Suppressor macrophage treated with lipopolysaccharide for 4 hours (primary cell): ENCODE measurements around the gene SSH2.
A peak's percentile ranks its signal among the peaks of the same experiment; 100 is the strongest.
"Not testable (repeated sequence)": the region's sequence is repeated elsewhere in the genome, so short reads cannot be mapped to it uniquely, and the experiment has no call there.

Experiments used
- DNase-seq: peaks from one replicate; pipeline ENCODE4 v3.0.0-alpha.2; 2020

The SSH2 gene

GRCh38 chr17:29870836-29871465 is 59.1 kb downstream of the SSH2 start:
- no peak for DNase-seq

DNA sequence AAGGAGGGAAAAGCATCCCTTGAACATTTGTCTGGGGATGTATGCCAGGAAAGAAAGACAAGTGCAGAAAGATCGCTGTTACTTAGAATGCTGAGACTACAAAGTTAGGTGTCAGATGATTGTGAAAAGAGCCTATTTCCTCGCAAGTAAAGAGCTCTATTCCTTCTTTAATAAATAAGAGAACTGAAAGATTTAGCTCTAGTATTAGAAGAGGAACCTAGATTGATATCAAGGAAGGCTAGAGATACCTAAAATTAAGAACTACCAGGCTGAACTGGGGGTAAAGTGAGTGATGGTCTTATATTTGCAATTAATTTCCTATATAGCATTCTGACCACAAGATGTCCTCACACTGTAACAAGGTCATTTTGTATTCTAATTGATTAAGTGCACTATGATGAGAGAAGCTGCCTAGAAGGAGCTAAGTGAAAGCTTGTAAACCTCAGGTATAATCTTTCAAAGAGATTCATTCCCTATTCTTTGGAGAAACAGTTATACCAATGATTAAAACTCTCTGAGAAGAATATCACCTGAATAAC is 62.3 kb downstream of the SSH2 start:
- DNase-seq, result no peak

DNA sequence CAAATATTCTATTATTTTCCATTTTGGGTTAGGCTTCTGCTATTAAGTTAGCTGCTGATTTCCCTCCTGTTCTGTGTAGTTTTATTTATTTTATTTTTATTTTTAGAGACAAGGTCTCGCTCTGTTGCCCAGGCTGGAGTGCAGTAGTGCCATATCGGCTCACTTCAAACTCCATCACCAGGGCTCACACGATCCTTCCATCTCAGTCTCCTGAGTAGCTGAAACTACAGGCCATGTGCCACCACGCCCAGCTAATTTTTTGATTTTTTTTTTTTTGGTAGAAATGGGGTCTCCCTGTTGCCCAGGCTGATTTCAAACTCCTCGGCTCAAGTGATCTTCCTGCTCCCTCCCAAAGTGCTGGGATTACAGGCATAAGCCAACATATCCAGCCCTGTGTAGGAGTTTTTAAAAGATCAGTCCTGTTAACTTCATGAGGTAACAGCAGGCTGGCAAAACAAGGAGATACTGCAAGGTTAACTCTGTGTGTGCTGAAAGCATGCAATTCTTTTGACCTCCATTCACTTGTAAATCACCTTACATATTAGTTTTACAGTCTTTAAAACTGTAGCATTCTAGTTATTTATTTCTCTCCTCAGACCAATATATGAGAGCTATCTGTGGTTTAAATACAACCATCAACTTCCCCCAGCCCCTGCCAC is 63.2 kb downstream of the SSH2 start:
- DNase-seq, result no peak

DNA sequence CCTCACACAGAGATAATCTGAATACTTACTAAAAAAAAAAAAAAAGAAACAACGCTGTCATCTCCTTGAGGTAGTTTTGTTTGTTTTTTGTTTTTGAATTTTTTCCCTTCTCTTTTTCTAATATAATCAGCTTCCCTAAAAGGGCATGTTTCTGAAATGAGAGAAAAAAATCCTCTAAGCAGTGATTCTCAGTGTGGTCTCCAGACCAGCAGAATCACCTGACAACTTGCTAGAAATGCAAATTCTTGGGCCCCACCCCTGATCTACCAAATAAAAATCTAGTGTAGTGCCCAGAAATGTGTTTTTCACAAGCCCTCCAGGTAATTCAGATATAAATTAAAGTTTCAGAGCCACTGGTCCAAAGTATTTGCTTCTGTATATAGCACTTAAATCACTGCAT is 65.4 kb downstream of the SSH2 start:
- no peak for DNase-seq

GRCh38 chr17:29864123-29864522 is 65.9 kb downstream of the SSH2 start:
- not testable (repeated sequence) for DNase-seq

- DNase-seq, result no peak
Observed at GRCh38 chr17:29862951-29863350, 67.1 kb downstream of the SSH2 start.

GRCh38 chr17:29862127-29862526 is 67.9 kb downstream of the SSH2 start:
- no peak for DNase-seq

- DNase-seq, result not testable (repeated sequence)
Observed at GRCh38 chr17:29859445-29859844, 70.6 kb downstream of the SSH2 start.

DNA sequence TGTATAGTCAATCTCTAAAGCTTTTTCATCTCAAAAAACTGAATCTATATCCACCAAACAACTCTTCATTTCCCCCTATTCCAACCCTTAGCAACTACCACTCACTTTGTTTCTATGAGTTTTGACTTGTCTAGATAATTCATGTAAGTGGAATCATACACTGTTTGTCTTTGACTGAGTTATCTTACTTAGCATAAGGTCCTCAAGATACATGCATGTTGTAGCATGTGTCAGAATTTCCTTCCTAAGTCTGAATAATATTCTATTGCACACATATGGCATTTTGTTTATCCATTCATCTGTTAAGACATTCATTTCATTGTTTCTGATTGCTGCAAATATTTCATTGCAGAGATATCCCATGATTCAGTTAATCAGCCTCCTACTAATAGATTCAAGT is 72.2 kb downstream of the SSH2 start:
- no peak for DNase-seq

GRCh38 chr17:29857105-29857504 is 72.9 kb downstream of the SSH2 start:
- not testable (repeated sequence) for DNase-seq

DNA sequence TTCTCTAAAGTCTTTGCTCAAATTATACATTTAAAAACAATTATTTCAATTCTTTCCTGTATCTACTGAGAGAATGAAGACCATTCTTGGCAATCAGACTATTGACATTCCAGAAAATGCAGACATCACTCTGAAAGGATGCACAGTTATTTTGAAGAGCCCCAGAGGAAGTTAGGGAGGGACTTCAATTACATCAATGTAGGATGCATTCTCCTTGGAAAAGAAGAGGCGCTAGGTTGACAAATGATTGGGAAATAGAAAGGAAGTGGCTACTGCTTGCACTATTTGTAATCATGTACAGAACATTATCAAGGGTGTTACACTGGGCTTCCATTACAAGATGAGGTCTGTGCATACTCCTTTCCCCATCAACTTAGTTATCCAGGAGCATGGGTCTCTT is 74.3 kb downstream of the SSH2 start:
- DNase-seq, result peak; percentile 45

DNA sequence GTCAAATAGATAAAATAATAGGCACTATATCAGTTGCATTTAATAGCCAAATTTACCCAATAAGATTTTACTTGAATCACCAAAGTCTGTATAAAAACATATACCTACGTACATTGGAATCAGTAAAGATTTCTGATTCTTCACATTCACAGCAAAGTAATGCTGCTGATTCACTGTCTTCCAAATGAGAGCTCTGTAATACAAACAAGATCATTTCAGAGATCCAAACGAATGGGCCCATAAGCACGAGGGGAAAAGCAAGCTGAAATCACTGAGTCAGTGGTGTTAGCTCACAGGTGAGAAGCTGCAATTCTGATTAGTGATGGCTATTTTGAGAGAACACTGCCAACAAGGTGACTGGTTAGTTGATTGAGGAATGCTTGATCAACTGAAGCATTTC is 81.3 kb downstream of the SSH2 start:
- no peak for DNase-seq

DNA sequence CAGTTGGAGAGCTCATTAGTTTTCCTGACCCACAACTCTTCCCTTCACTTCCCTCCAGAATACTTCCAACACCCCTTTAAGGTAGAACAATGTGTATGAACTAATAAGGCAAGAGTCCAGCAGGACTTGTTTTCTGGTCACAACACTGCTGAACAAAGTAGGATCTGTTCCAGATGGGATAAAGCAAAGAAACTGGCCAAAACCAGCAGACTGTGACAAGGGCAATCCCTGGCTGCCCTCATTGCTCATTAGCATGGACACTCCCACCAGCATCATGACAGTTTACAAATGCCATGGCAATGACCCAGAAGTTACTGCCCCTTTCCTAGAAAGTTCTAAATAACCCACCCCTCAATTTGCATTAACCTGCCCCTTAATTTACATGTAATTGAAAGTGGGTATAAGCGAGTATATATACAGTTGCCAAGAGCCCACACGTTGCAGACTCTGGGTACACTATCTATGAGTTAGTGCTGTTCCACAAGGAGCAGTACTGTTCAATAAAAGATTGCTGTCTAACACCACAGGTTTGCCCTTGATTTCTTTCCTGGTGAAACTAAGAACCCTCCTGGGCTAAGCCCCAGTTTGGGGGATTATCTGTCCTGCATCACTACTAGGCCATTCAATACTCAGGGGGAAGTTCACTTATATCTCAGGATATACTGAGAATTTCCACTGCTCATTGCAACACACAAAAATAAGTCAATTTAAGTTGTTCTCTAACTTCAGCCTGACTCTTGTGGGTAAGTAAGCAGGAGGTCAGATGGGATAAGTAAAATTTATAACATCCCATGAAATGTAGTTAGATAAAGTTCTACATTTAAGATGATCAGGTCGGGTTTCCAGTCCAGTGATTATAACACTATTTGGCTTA is 82.3 kb downstream of the SSH2 start:
- no peak for DNase-seq

DNA sequence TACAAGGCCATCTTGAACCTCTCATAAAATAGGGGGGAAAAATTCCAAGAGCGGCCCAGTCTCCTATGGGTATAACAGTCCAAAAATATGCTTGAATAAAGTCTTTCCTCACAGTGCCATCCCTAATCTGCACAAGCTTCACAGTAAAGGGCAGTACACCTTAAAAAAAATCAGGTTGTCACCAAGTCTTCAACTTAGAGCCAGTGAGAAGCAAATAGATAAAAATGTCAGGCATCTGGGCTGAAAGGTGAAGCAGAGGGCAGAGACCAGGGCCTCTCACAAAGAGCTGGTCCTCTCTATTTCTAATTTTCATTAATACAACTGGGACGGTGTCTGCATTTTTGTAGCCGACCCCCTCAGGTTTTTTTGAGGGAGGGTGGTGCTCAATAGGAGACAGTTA is 82.9 kb downstream of the SSH2 start:
- DNase-seq, result no peak

DNA sequence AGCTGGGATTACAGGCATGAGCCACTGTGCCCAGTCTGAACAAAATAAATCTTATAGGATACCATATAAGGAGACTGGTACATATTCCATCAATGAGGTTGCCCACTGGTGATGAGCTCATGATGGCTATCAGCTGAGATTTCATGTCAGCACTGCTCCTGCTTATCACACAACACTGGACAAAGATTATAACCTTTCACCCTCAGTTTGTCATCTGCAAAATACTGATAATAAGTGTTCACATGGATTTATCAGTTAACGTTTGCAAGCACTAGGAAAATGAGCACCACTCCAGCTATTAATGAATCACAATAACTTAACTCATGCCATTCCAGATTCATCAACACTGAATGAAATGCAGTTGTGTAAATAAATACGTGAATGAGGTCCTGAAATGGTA is 83.7 kb downstream of the SSH2 start:
- no peak for DNase-seq

- DNase-seq, result no peak
Observed at GRCh38 chr17:29844339-29845048, 85.5 kb downstream of the SSH2 start.

- peak; percentile 29 for DNase-seq
Observed at GRCh38 chr17:29840884-29841283, 89.1 kb downstream of the SSH2 start.

- DNase-seq, result no peak
Observed at GRCh38 chr17:29839656-29840055, 90.4 kb downstream of the SSH2 start.

DNA sequence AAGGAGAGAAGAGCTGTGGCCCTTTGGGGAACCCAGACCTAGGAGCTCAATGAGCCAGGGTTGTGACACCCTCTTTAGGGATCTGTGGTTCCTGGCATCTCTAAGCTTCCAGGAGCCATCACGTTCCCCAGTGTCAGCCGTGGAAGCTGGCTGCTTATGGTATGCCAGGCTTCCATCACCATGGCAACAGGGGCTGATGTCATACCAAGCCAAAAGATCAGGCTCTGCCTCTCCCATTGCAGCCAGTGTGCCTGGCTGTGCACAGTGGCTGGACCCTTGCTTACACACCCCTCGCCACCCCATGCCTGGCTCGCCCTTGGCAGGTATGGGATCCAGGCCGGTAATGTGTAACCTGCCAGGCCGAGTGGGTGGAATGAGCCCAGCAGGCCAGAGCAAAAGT is 91.1 kb downstream of the SSH2 start:
- no peak for DNase-seq

GRCh38 chr17:29837531-29837930 is 92.5 kb downstream of the SSH2 start:
- DNase-seq, result no peak

GRCh38 chr17:29836643-29837042 is 93.4 kb downstream of the SSH2 start:
- DNase-seq, result no peak

DNA sequence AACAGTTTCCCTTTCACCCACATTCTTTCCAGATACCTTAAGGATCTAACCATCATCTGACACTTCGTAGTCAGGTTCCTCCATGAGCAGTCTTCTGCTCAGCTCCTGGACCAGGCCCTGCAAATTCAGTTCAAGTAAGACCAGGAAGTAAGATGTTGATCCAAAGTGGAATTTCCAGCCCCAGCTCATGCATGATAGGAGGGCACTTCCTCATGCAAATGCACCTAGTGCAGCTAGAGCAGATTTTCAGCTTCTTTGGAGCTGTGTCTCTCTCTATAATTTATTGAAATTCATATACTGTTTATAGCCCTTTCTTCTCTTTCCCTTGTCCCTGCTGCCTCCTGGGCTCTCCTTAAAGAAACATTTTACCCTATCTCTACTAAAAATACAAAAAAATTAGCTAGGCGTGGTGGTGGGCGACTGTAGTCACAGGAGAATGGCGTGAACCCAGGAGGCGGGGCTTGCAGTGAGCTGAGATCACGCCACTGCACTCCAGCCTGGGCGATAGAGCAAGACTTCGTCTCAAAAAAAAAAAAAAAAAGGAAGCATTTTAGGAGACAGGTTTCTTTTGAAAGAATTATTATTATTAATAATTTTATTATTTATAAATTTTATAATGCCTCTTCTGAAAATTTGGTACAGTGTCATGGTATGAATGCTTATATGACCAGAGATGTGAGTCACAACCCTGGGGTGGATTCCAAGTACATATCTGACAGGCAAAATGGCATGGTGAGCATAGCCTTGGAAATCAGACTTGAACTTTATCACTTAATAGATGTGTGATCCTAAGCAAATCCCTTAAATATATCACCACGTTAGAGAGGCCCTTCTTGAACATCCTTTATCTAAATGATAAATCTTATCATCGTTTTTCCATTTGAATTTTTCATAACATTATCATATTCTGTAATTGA is 94.3 kb downstream of the SSH2 start:
- DNase-seq, result peak; percentile 78
